CD4-positive, alpha-beta T cell (primary cell): ENCODE data around the gene PNMT. TPM values are rescaled to one million over a fixed set of nuclear protein-coding genes. Genes with fewer than 3 reads are reported as not detected.

Experiments used
- ATAC-seq: fragments of 200-7000 bp; cut with Tn5 transposase; one replicate; pipeline ENCODE4 v1.10.0; 2022; ENCODE audit warnings: mild to moderate bottlenecking; ENCODE audit not compliant: poor library complexity
- CTCF ChIA-PET: fragments of 350-600 bp; sonication (Branson Sonifier 250); formaldehyde crosslinking; loops from one replicate; lab custom pipeline; 2021; ENCODE audit warnings: antibody characterized with exemption, inconsistent platforms; lab: Charles Lee
- POLR2A ChIA-PET: fragments of 350-600 bp; sonication (Branson Sonifier 250); formaldehyde crosslinking; loops from one replicate; lab custom pipeline; 2021; ENCODE audit warnings: antibody characterized with exemption, inconsistent platforms; lab: Charles Lee
- DNase-seq, 14 experiments: peaks; one replicate each; pipeline ENCODE4 v3.0.0-alpha.2; 2013 to 2020; ENCODE audit warnings: mixed read lengths in 2 of 14
- H3K27ac ChIP-seq, 2 donors: one replicate each; pipeline versions ENCODE4 v1.5.1 to v1.7.0; 2013; ENCODE audit warnings: low read length in 2 of 2, low read depth in 1 of 2, mild to moderate bottlenecking in 1 of 2
- H3K27me3 ChIP-seq, 2 experiments: 1 replicate in 1 of 2; 2 replicates in 1 of 2; pipeline versions ENCODE4 v1.6.1 to v1.7.0; 2013; ENCODE audit warnings: low read length in 2 of 2, control low read depth in 1 of 2, mild to moderate bottlenecking in 1 of 2, moderate library complexity in 1 of 2; ENCODE audit not compliant: insufficient read depth in 2 of 2, control insufficient read depth in 1 of 2
- H3K36me3 ChIP-seq: one replicate; pipeline ENCODE4 v1.6.1; 2013; ENCODE audit warnings: low read length, control low read depth; ENCODE audit not compliant: insufficient read depth
- H3K4me1 ChIP-seq: one replicate; pipeline ENCODE4 v1.6.1; 2013; ENCODE audit warnings: low read length, control low read depth; ENCODE audit not compliant: insufficient read depth
- H3K4me3 ChIP-seq: one replicate; pipeline ENCODE4 v1.5.1; 2013; ENCODE audit warnings: mild to moderate bottlenecking, low read length, moderate library complexity
- H3K9me3 ChIP-seq, 2 experiments: 1 replicate in 1 of 2; 2 replicates in 1 of 2; pipeline versions ENCODE4 v1.6.1 to v1.7.0; 2013; ENCODE audit warnings: low read length in 2 of 2, mild to moderate bottlenecking in 2 of 2, control low read depth in 1 of 2, moderate library complexity in 1 of 2; ENCODE audit not compliant: control insufficient read depth in 1 of 2, insufficient read depth in 1 of 2
- H3K27ac Mint-ChIP-seq: one replicate; pipeline ENCODE4 v1.8.0; 2020; ENCODE audit warnings: mixed read lengths
- H3K27me3 Mint-ChIP-seq: one replicate; pipeline ENCODE4 v1.8.0; 2021; ENCODE audit warnings: mixed read lengths
- H3K36me3 Mint-ChIP-seq: one replicate; pipeline ENCODE4 v1.8.0; 2021; ENCODE audit warnings: low read depth, mixed read lengths
- H3K4me1 Mint-ChIP-seq: one replicate; pipeline ENCODE4 v1.8.0; 2021; ENCODE audit warnings: low read depth, mixed read lengths
- H3K4me3 Mint-ChIP-seq: one replicate; pipeline ENCODE4 v1.8.0; 2020; ENCODE audit warnings: mild to moderate bottlenecking, mixed read lengths
- H3K9me3 Mint-ChIP-seq: one replicate; pipeline ENCODE4 v1.8.0; 2020; ENCODE audit warnings: mixed read lengths
- CTCF ChIP-seq: fragments of 200-600 bp; IDR thresholded peaks from one replicate; pipeline ENCODE4 v1.8.0; 2022; ENCODE audit warnings: antibody characterized with exemption, mild to moderate bottlenecking
- intact Hi-C, 2 experiments: fragments of 100-400 bp; cut with DNase I in 1 of 2; cut with micrococcal nuclease in 1 of 2; formaldehyde crosslinking; loops; one replicate each; pipeline versions ENCODE4 v1.15.1 to v1.9.0; 2023 to 2025; cut with DNase I, micrococcal nuclease
- total RNA-seq, 174 experiments: library from RNA in 2 of 174; stranded (reverse) in 2 of 174; gene quantifications; one replicate each; pipeline ENCODE4 v1.2.3 and lab custom pipeline; 2021 to 2026

The PNMT gene
- total RNA-seq, 2 experiments from 2014 or later: 0.47 TPM; not detected in 1

GRCh38 chr17:39669897-39670735 is 1.9 kb downstream of the PNMT start:
- Mint-ChIP-seq H3K9me3 (no peaks in the 10 kb centered on the region), H3K27ac (no peak overlapping the region), H3K27me3 (peaks cover 33% of the 10 kb centered on the region), H3K36me3 (no peaks in the 10 kb centered on the region), H3K4me1 (peaks cover 15% of the 10 kb centered on the region), H3K4me3 (no peak overlapping the region)
- H3K27me3 ChIP-seq: peaks cover 15 to 34% of the 10 kb centered on the region in 2 experiments
- no peak overlapping the region for H3K4me3 ChIP-seq
- TF ChIP-seq CTCF: no peak
- intact Hi-C loops: loop anchor here in 1 of 2 experiments (5.0 kb wide), 1 partner anchor 82 kb away; no protein-coding TSS in a partner anchor
- H3K36me3 ChIP-seq: no peaks in the 10 kb centered on the region
- no peak for ATAC-seq
- H3K9me3 ChIP-seq: no peaks in the 10 kb centered on the region
- peaks cover 37% of the 10 kb centered on the region for H3K4me1 ChIP-seq
- DNase-seq: no peak
- CTCF ChIA-PET: interaction anchor here (2.4 kb wide), 1 partner anchor 48 kb away, joined by 11 read pairs; no protein-coding TSS in a partner anchor
- POLR2A ChIA-PET: interaction anchor here (0.7 to 2.3 kb wide), 4 partner anchors 9 to 51 kb away, joined by 3 to 7 read pairs (median 5); partner anchors contain the start of gene PGAP3
- H3K27ac ChIP-seq: no peak overlapping the region

GRCh38 chr17:39670746-39671145 is 2.5 kb downstream of the PNMT start:
- Histone ChIP-seq H3K4me1 (peaks cover 43% of the 10 kb centered on the region), H3K9me3 (no peaks in the 10 kb centered on the region), H3K36me3 (no peaks in the 10 kb centered on the region), H3K27me3 (peaks cover 15 to 33% of the 10 kb centered on the region in 2 experiments), H3K4me3 (no peak overlapping the region), H3K27ac (no peak overlapping the region)
- no peak overlapping the region for H3K27ac Mint-ChIP-seq
- DNase-seq: no peak
- intact Hi-C loops: no loop called here
- no peaks in the 10 kb centered on the region for H3K9me3 Mint-ChIP-seq
- no peak for ATAC-seq
- no peak overlapping the region for H3K4me3 Mint-ChIP-seq
- H3K36me3 Mint-ChIP-seq: no peaks in the 10 kb centered on the region
- H3K27me3 Mint-ChIP-seq: peaks cover 26% of the 10 kb centered on the region
- peaks cover 21% of the 10 kb centered on the region for H3K4me1 Mint-ChIP-seq
- POLR2A ChIA-PET: interaction anchor here (0.7 to 2.3 kb wide), 4 partner anchors 8 to 52 kb away, joined by 3 to 7 read pairs (median 5); partner anchors contain the start of gene PGAP3
- CTCF ChIA-PET: interaction anchor here (2.3 kb wide), 1 partner anchor 48 kb away, joined by 19 read pairs; no protein-coding TSS in a partner anchor
- no peak for TF ChIP-seq CTCF

GRCh38 chr17:39671651-39672521 is 3.6 kb downstream of the PNMT start:
- peak in 1 of 14 experiments; percentile 26 for DNase-seq
- POLR2A ChIA-PET: interaction anchor here (1.1 to 2.3 kb wide), 4 partner anchors 7 to 50 kb away, joined by 3 to 7 read pairs (median 5); partner anchors contain the start of gene PGAP3
- TF ChIP-seq CTCF: peak; percentile 46
- no peaks in the 10 kb centered on the region for H3K9me3 Mint-ChIP-seq
- Histone ChIP-seq H3K27ac (no peak overlapping the region), H3K4me1 (peaks cover 51% of the 10 kb centered on the region), H3K4me3 (no peak overlapping the region), H3K9me3 (no peaks in the 10 kb centered on the region), H3K36me3 (no peaks in the 10 kb centered on the region), H3K27me3 (peaks cover 15 to 23% of the 10 kb centered on the region in 2 experiments)
- ATAC-seq: no peak
- no peak overlapping the region for H3K27ac Mint-ChIP-seq
- H3K27me3 Mint-ChIP-seq: peaks cover 18% of the 10 kb centered on the region
- H3K4me1 Mint-ChIP-seq: peaks cover 32% of the 10 kb centered on the region
- H3K4me3 Mint-ChIP-seq: peak overlapping the region; percentile 62
- H3K36me3 Mint-ChIP-seq: no peaks in the 10 kb centered on the region
- CTCF ChIA-PET: interaction anchor here (2.3 kb wide), 1 partner anchor 49 kb away, joined by 19 read pairs; no protein-coding TSS in a partner anchor
- intact Hi-C loops: loop anchor here in 1 of 2 experiments (1.0 kb wide), 1 partner anchor 50 kb away; no protein-coding TSS in a partner anchor
